Measurements from ENCODE around the gene TIAM1.
A peak's percentile ranks its signal among the peaks of the same experiment; 100 is the strongest.

TIAM1 gene

GRCh38 chr21:31330144-31330483 is 13.9 kb downstream of the TIAM1 start:
- TF ChIP-seq POLR2A (IDR thresholded peaks at IDR 0.05; ENCODE audit: extremely low read depth, insufficient read length), result no peak
- TF ChIP-seq MAX (IDR thresholded peaks at IDR 0.05; ENCODE audit: low read depth, low read length), result no peak
- TF ChIP-seq, protein P1, sequence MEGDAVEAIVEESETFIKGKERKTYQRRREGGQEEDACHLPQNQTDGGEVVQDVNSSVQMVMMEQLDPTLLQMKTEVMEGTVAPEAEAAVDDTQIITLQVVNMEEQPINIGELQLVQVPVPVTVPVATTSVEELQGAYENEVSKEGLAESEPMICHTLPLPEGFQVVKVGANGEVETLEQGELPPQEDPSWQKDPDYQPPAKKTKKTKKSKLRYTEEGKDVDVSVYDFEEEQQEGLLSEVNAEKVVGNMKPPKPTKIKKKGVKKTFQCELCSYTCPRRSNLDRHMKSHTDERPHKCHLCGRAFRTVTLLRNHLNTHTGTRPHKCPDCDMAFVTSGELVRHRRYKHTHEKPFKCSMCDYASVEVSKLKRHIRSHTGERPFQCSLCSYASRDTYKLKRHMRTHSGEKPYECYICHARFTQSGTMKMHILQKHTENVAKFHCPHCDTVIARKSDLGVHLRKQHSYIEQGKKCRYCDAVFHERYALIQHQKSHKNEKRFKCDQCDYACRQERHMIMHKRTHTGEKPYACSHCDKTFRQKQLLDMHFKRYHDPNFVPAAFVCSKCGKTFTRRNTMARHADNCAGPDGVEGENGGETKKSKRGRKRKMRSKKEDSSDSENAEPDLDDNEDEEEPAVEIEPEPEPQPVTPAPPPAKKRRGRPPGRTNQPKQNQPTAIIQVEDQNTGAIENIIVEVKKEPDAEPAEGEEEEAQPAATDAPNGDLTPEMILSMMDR (IDR thresholded peaks at IDR 0.05; ENCODE audit: low read depth, low read length), result no peak
- no peak for TF ChIP-seq MYC (IDR thresholded peaks at IDR 0.05; ENCODE audit: low read depth, low read length)
- no peak overlapping the region for H3K4me3 ChIP-seq (ENCODE audit: low read depth, low read length)
- no peak for DNase-seq (ENCODE audit: low read depth)

DNA sequence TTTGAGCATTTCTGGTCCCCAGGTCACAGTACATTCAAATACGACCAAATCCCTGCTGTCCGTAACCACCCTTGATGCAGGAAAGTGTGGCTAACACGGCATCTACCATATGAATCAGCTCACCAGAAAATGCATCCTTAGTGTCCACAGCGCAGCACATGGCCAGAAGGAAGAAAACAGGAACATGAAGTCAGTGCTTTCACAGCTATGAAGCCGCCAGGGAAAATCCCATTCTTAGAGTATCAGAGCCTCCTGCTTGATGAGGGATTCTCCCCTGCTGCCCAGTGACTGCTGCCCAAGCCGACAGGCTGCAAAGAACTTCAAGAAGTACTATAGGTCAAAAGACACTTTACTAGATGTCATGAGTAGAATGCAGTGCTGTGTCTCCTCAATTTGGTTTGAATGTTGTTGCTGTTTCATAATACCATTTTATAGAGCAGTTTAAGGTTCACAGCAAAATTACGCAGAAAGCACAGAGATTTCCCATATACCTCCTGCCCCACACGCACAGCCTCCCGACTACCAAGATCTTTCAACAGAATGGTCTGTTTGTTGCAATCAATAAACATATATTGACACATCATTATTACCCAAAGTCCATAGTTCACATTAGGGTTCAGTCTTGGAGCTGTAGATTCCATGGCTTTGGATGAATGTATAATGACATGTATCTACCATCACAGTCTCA is 14.5 kb downstream of the TIAM1 start:
- DNase-seq (ENCODE audit: low read depth), result no peak
- TF ChIP-seq MYC (IDR thresholded peaks at IDR 0.05; ENCODE audit: low read depth, low read length) (no peak), MAX (IDR thresholded peaks at IDR 0.05; ENCODE audit: low read depth, low read length) (no peak)
- TF ChIP-seq, protein P1 (IDR thresholded peaks at IDR 0.05; ENCODE audit: low read depth, low read length), result no peak
- H3K4me3 ChIP-seq (ENCODE audit: low read depth, low read length), result no peak overlapping the region

DNA sequence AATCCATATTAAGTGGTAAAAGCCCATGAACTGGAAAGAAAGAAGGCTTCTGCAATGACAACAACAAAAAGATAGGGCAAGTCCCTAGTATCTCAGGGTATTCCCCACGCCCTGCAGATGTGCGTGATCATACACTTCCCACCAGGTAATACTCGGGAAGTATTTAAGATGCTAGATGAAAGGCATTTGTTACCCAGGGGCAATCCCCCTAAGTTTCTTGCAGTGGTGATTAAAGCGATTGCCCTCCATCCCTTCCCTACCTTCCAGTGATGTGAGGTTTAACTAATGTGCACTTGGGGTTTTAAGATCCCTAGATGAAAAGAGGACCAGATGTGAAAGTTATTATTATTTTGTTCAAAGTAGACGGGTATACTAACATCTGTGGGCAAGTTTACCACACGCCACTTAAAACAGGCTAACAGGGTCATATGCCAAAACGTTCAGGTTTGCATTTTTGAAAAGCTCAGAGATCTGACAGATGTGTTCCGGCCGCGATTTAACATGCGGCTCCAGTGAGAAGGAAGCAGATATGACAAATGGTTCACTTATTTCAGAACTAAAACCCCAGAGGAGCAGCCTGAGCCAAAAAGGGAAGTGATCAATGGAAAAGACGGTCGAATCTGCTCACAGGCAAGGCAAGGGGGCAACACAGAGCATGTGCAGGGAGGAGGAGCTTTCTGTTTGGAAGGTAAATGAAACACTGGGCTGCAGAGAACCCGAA is 17.4 kb downstream of the TIAM1 start:
- TF ChIP-seq MAX (IDR thresholded peaks at IDR 0.05; ENCODE audit: low read depth, low read length), result no peak
- TF ChIP-seq, protein P1 (IDR thresholded peaks at IDR 0.05; ENCODE audit: low read depth, low read length), result no peak
- no peak for TF ChIP-seq MYC (IDR thresholded peaks at IDR 0.05; ENCODE audit: low read depth, low read length)
- TF ChIP-seq POLR2A (IDR thresholded peaks at IDR 0.05; ENCODE audit: extremely low read depth, insufficient read length), result no peak
- no peak overlapping the region for H3K4me3 ChIP-seq (ENCODE audit: low read depth, low read length)
- peak; percentile 64 for DNase-seq (ENCODE audit: low read depth)

- TF ChIP-seq MAX (IDR thresholded peaks at IDR 0.05; ENCODE audit: low read depth, low read length) (no peak), POLR2A (IDR thresholded peaks at IDR 0.05; ENCODE audit: extremely low read depth, insufficient read length) (no peak), MYC (IDR thresholded peaks at IDR 0.05; ENCODE audit: low read depth, low read length) (no peak)
- TF ChIP-seq, protein P1 (IDR thresholded peaks at IDR 0.05; ENCODE audit: low read depth, low read length), result no peak
- no peak overlapping the region for H3K4me3 ChIP-seq (ENCODE audit: low read depth, low read length)
- no peak for DNase-seq (ENCODE audit: low read depth)
Observed at GRCh38 chr21:31318971-31319370, 25.1 kb downstream of the TIAM1 start.

DNA sequence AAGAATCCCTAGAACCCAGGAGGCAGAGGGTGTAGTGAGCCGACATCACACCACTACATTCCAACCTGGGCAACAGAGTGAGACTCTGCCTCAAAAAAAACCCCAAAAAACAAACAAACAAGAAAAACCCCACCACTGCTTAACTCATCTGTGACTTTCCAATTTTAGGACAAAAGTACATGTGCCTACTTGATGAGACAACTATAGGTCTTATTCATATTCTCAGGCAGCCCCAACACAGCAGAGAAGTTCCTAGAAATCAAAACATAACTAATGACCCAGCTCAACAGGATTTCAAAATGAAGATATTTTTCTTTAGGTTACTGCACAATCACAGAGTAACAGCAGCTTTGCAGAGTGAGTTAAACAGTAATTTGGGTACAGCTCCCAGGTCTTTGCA is 26.4 kb downstream of the TIAM1 start:
- TF ChIP-seq MYC (IDR thresholded peaks at IDR 0.05; ENCODE audit: low read depth, low read length) (no peak), MAX (IDR thresholded peaks at IDR 0.05; ENCODE audit: low read depth, low read length) (no peak), POLR2A (IDR thresholded peaks at IDR 0.05; ENCODE audit: extremely low read depth, insufficient read length) (no peak)
- TF ChIP-seq, protein P1 (IDR thresholded peaks at IDR 0.05; ENCODE audit: low read depth, low read length), result no peak
- no peak for DNase-seq (ENCODE audit: low read depth)
- H3K4me3 ChIP-seq (ENCODE audit: low read depth, low read length), result no peak overlapping the region
